ENCODE results near the gene MUC4.
A peak's percentile ranks its signal among the peaks of the same experiment; 100 is the strongest.

MUC4 gene, protein sequence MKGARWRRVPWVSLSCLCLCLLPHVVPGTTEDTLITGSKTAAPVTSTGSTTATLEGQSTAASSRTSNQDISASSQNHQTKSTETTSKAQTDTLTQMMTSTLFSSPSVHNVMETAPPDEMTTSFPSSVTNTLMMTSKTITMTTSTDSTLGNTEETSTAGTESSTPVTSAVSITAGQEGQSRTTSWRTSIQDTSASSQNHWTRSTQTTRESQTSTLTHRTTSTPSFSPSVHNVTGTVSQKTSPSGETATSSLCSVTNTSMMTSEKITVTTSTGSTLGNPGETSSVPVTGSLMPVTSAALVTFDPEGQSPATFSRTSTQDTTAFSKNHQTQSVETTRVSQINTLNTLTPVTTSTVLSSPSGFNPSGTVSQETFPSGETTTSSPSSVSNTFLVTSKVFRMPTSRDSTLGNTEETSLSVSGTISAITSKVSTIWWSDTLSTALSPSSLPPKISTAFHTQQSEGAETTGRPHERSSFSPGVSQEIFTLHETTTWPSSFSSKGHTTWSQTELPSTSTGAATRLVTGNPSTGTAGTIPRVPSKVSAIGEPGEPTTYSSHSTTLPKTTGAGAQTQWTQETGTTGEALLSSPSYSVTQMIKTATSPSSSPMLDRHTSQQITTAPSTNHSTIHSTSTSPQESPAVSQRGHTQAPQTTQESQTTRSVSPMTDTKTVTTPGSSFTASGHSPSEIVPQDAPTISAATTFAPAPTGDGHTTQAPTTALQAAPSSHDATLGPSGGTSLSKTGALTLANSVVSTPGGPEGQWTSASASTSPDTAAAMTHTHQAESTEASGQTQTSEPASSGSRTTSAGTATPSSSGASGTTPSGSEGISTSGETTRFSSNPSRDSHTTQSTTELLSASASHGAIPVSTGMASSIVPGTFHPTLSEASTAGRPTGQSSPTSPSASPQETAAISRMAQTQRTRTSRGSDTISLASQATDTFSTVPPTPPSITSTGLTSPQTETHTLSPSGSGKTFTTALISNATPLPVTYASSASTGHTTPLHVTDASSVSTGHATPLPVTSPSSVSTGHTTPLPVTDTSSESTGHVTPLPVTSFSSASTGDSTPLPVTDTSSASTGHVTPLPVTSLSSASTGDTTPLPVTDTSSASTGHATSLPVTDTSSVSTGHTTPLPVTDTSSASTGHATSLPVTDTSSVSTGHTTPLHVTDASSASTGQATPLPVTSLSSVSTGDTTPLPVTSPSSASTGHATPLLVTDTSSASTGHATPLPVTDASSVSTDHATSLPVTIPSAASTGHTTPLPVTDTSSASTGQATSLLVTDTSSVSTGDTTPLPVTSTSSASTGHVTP (N-terminal part only)

GRCh38 chr3:195811756-195812155 is at the start of gene MUC4:
MUC4 (minus strand) TSS chr3:195811929; CDS start chr3:195811817, 112 bp downstream.
- no peak within 1 kb of the TSS for H3K4me3 ChIP-seq
- no peak for TF ChIP-seq CTCF (IDR thresholded peaks at IDR 0.05)
- H3K27ac ChIP-seq: no peak within 1 kb of the TSS
- DNase-seq (ENCODE audit: low spot score): no peak

DNA sequence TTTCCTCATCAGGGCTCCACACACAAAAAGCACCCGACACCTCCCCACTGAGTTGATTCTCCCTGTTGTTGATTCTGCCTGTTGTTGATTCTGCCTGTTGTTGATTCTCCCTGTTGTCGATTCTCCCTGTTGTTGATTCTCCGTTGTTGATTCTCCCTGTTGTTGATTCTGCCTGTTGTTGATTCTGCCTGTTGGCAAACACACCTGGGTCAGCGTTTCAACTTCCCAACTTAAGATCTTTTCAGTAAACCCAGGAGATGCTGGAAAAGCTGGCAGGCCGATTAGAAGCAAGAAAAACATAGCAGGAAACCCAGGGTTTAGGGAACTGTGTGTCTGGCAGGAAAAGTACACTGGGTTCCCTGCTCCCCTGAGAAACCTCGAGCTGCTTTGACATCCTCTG is 48.7 kb upstream of the MUC4 start:
- Histone ChIP-seq H3K4me3 (no peak overlapping the region), H3K27ac (no peak overlapping the region)
- no peak for DNase-seq (ENCODE audit: low spot score)
- no peak for TF ChIP-seq CTCF (IDR thresholded peaks at IDR 0.05)

DNA sequence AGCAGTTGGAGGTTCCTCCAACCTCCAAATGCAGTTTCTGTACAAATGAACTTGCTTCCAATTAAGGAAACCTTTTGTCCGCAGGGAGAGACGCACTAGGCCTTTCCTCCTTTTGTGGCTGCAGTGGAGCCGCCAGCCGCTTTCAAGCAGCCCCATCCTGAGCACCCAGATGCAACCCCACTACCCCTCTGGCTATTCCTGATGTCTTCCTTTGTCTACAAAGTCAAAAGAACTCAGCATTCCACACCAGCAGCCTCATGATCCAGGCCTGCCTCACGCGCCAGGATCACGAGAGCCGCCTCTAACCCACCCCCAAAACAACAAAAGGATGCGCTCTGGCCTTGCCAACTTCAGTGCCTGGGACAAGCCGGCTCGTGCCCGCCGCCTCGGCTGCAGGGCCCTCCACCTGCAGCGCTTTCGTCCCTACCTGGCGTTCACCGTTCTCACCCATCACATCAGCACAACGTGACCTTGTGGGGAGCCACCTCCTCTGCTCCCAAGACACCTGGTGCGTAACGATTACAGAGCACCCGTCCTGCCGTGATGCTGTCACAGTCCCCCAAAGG is 48.2 kb upstream of the MUC4 start:
- no peak for DNase-seq (ENCODE audit: low spot score)
- TF ChIP-seq CTCF (IDR thresholded peaks at IDR 0.05): no peak
- Histone ChIP-seq H3K4me3 (no peak overlapping the region), H3K27ac (no peak overlapping the region)

- H3K27ac ChIP-seq: no peak overlapping the region
Observed at GRCh38 chr3:195859061-195859845, 47.5 kb upstream of the MUC4 start.

GRCh38 chr3:195856410-195857084 is 44.8 kb upstream of the MUC4 start:
- TF ChIP-seq CTCF (IDR thresholded peaks at IDR 0.05): no peak
- no peak for DNase-seq (ENCODE audit: low spot score)
- H3K4me3 ChIP-seq: no peak overlapping the region
- H3K27ac ChIP-seq: no peak overlapping the region

More at GRCh38 chr3:195859061-195859845, 47.5 kb upstream of the MUC4 start:
- H3K4me3 ChIP-seq: no peak overlapping the region
- no peak for DNase-seq (ENCODE audit: low spot score)
- peak; percentile 90 for TF ChIP-seq CTCF (IDR thresholded peaks at IDR 0.05)

Measured in coronary artery (tissue), 2 donors.